Neural cell (in vitro differentiated cells): ENCODE data around the gene ETV6. TPM values are rescaled to one million over a fixed set of nuclear protein-coding genes. Genes with fewer than 3 reads are reported as not detected.
A peak's percentile ranks its signal among the peaks of the same experiment; 100 is the strongest.

ENCODE experiments used
- H2AFZ ChIP-seq: fragments of 200-600, 300-800 bp; sonication (generic), shearing (Covaris generic); 2 replicates; pipeline ENCODE4 v1.6.0; 2014; ENCODE audit warnings: low read depth, mild to moderate bottlenecking, antibody characterized with exemption, low read length, moderate library complexity
- H3F3A ChIP-seq: fragments of 200-600 bp; shearing (Covaris generic); 2 replicates; pipeline ENCODE4 v1.6.1; 2016; ENCODE audit warnings: mild to moderate bottlenecking, moderate library complexity, mixed read lengths, antibody characterized with exemption, low read length; ENCODE audit not compliant: insufficient read depth, poor library complexity, severe bottlenecking
- H3K27ac ChIP-seq: fragments of 200-600, 300-800 bp; sonication (generic), shearing (Covaris generic); 2 replicates; pipeline ENCODE4 v1.5.1; 2014; ENCODE audit warnings: mild to moderate bottlenecking, low read length, moderate library complexity
- H3K27me3 ChIP-seq: fragments of 300-800, 200-600 bp; sonication (generic), shearing (Covaris generic); 2 replicates; pipeline ENCODE4 v1.6.0; 2014; ENCODE audit warnings: mild to moderate bottlenecking, low read depth, low read length, moderate library complexity; ENCODE audit not compliant: insufficient read depth
- H3K36me3 ChIP-seq: fragments of 300-800, 200-600 bp; sonication (generic), shearing (Covaris generic); 2 replicates; pipeline ENCODE4 v1.5.1; 2014; ENCODE audit warnings: mild to moderate bottlenecking, antibody characterized with exemption, low read length, moderate library complexity; ENCODE audit not compliant: insufficient read depth
- H3K4me2 ChIP-seq: fragments of 300-800, 200-600 bp; sonication (generic), shearing (Covaris generic); 2 replicates; pipeline ENCODE4 v1.6.0; 2014; ENCODE audit warnings: mild to moderate bottlenecking, low read length
- H3K4me3 ChIP-seq: fragments of 300-800, 200-600 bp; sonication (generic), shearing (Covaris generic); 2 replicates; pipeline ENCODE4 v1.5.1; 2014; ENCODE audit warnings: mild to moderate bottlenecking, low read length, moderate library complexity
- H3K79me2 ChIP-seq: fragments of 200-600 bp; shearing (Covaris generic); replicated peaks from 2 replicates; pipeline ENCODE4 v1.6.0; 2014; ENCODE audit warnings: mild to moderate bottlenecking, low read length, moderate library complexity; ENCODE audit not compliant: insufficient read depth
- H3K9ac ChIP-seq: fragments of 300-800, 200-600 bp; sonication (generic), shearing (Covaris generic); 2 replicates; pipeline ENCODE4 v1.6.1; 2016; ENCODE audit warnings: mild to moderate bottlenecking, low read length, mixed read lengths
- H3K9me2 ChIP-seq: fragments of 200-600 bp; shearing (Covaris generic); 2 replicates; pipeline ENCODE4 v1.6.1; 2016; ENCODE audit warnings: mild to moderate bottlenecking, low read length, mixed read lengths; ENCODE audit not compliant: insufficient read depth
- H3K9me3 ChIP-seq: fragments of 200-600, 300-800 bp; sonication (generic), shearing (Covaris generic); 2 replicates; pipeline ENCODE4 v1.6.1; 2016; ENCODE audit warnings: mild to moderate bottlenecking, mixed run types, low read length, moderate library complexity, mixed read lengths
- H4K20me1 ChIP-seq: fragments of 200-600 bp; shearing (Covaris generic); 2 replicates; pipeline ENCODE4 v1.6.1; 2016; ENCODE audit warnings: mild to moderate bottlenecking, mixed run types; ENCODE audit not compliant: insufficient read depth
- EP300 ChIP-seq: fragments of 450-650 bp; conservative IDR thresholded peaks from 2 replicates; pipeline ENCODE4 v1.6.1; 2014; ENCODE audit warnings: antibody characterized with exemption, mild to moderate bottlenecking, moderate library complexity; ENCODE audit not compliant: poor library complexity, severe bottlenecking
- EZH2 ChIP-seq: fragments of 200-600, 300-800 bp; shearing (Covaris generic), sonication (generic); IDR thresholded peaks from 2 replicates; pipeline ENCODE4 v1.6.1; 2014; ENCODE audit warnings: antibody characterized with exemption, low read length, borderline replicate concordance, mild to moderate bottlenecking; ENCODE audit not compliant: insufficient read depth, poor library complexity, severe bottlenecking
- MXI1 ChIP-seq: fragments of 450-650 bp; conservative IDR thresholded peaks from 2 replicates; pipeline ENCODE4 v1.6.1; 2014; ENCODE audit warnings: antibody characterized with exemption, mild to moderate bottlenecking; ENCODE audit not compliant: poor library complexity, severe bottlenecking
- POLR2AphosphoS5 ChIP-seq: IDR thresholded peaks from 2 replicates; pipeline ENCODE4 v1.6.1; 2012
- RAD21 ChIP-seq: fragments of 450-650 bp; conservative IDR thresholded peaks from 2 replicates; pipeline ENCODE4 v1.6.1; 2014; ENCODE audit warnings: antibody characterized with exemption, mild to moderate bottlenecking, moderate library complexity
- SMC3 ChIP-seq: fragments of 450-650 bp; conservative IDR thresholded peaks from 2 replicates; pipeline ENCODE4 v1.6.1; 2014; ENCODE audit warnings: antibody characterized with exemption, mild to moderate bottlenecking, moderate library complexity; ENCODE audit not compliant: poor library complexity
- TAF1 ChIP-seq: IDR thresholded peaks from 2 replicates; pipeline ENCODE4 v1.6.1; 2012; ENCODE audit warnings: low read depth
- polyA plus RNA-seq: library from polyadenylated mRNA; depleted of rRNA; stranded (reverse); fragments of >200 nt; gene quantifications from 2 replicates; pipeline ENCODE4 v1.2.3, GENCODE V29; 2014
- TF ChIP-seq, protein P1 (sequence below): fragments of 450-650 bp; IDR thresholded peaks from 2 replicates; pipeline ENCODE4 v1.5.1; 2014; ENCODE audit warnings: antibody characterized with exemption, mild to moderate bottlenecking, moderate library complexity; ENCODE audit not compliant: poor library complexity, severe bottlenecking
- TF ChIP-seq, protein P2 (sequence below): IDR thresholded peaks from 2 replicates; pipeline ENCODE4 v1.6.1; 2012; ENCODE audit warnings: borderline replicate concordance

ETV6 gene
- polyA plus RNA-seq, 1 donor from 2014 or later = 1.6 TPM

DNA sequence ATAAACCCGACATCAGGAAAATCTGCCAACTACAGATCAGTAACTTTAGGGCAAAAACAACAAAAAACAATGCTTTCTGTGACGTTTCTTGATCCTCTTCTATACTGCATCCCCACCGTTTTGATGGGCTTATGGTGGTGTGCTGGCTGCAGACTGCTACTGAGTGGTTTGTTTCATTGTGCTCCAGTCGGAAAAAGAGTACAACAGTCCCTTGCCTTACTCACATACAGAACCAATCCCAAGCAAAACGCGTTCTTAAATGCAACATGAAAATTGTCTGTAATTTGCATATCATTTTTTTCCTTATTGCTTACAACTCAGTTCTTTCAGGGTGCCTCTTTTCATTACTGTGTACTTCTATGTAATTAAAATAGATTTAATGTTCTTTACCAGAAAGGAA lies 2.3 kb downstream of the ETV6 start:
- no peak overlapping the region for H2AFZ ChIP-seq
- H3K27ac ChIP-seq = no peak overlapping the region
- H3F3A ChIP-seq = no peaks in the 10 kb centered on the region
- H3K9me3 ChIP-seq = no peaks in the 10 kb centered on the region
- H3K36me3 ChIP-seq = no peaks in the 10 kb centered on the region
- no peaks in the 10 kb centered on the region for H3K27me3 ChIP-seq
- H3K4me2 ChIP-seq = peak overlapping the region; percentile 77
- peak overlapping the region; percentile 86 for H3K4me3 ChIP-seq
- H4K20me1 ChIP-seq = no peaks in the 10 kb centered on the region
- no peak for TF ChIP-seq RAD21
- no peak for TF ChIP-seq EP300
- no peak for TF ChIP-seq EZH2
- no peak for TF ChIP-seq MXI1
- TF ChIP-seq, protein P1, sequence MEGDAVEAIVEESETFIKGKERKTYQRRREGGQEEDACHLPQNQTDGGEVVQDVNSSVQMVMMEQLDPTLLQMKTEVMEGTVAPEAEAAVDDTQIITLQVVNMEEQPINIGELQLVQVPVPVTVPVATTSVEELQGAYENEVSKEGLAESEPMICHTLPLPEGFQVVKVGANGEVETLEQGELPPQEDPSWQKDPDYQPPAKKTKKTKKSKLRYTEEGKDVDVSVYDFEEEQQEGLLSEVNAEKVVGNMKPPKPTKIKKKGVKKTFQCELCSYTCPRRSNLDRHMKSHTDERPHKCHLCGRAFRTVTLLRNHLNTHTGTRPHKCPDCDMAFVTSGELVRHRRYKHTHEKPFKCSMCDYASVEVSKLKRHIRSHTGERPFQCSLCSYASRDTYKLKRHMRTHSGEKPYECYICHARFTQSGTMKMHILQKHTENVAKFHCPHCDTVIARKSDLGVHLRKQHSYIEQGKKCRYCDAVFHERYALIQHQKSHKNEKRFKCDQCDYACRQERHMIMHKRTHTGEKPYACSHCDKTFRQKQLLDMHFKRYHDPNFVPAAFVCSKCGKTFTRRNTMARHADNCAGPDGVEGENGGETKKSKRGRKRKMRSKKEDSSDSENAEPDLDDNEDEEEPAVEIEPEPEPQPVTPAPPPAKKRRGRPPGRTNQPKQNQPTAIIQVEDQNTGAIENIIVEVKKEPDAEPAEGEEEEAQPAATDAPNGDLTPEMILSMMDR = no peak
- no peak for TF ChIP-seq TAF1
- peaks cover 19% of the 10 kb centered on the region for H3K79me2 ChIP-seq
- H3K9ac ChIP-seq = no peak overlapping the region
- no peaks in the 10 kb centered on the region for H3K9me2 ChIP-seq

DNA sequence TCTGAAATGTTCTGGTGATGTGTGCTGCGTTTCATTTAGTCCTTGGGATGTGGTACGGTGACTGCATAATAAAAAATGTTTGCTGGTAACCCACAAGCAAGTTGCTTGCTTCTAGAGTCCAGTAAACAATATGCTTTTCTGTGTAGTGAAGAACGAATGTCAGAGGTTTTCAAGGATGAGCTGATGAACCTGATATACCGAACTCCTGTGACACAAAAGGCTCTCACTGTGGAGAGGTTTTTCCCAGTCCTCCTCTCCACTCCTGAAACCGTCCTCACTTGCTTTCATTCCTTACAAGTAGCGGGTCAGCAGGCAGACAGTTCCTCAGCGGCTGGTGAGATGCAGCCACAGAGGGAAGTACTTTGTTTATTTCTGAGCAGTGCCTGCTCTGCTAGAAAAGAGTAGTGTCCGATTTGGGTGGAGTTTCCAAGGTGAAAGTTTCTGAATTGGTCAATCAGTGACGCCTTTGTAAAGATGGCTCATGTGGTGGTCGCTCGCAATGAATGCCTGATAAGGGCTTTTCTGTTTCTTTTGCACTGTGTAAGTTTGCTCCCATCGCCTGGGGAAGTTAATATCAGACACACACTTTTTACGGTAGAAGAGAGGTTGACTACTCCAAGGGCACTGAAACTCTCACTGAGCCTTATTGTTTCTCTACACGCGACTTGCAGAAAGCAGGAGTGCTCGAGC lies 3.0 kb downstream of the ETV6 start:
- peak overlapping the region; percentile 77 for H3K4me2 ChIP-seq
- no peak overlapping the region for H3K27ac ChIP-seq
- no peaks in the 10 kb centered on the region for H4K20me1 ChIP-seq
- no peaks in the 10 kb centered on the region for H3F3A ChIP-seq
- peaks cover 19% of the 10 kb centered on the region for H3K79me2 ChIP-seq
- no peak overlapping the region for H3K9ac ChIP-seq
- no peaks in the 10 kb centered on the region for H3K27me3 ChIP-seq
- no peaks in the 10 kb centered on the region for H3K9me3 ChIP-seq
- peak overlapping the region; percentile 86 for H3K4me3 ChIP-seq
- TF ChIP-seq, protein P2, sequence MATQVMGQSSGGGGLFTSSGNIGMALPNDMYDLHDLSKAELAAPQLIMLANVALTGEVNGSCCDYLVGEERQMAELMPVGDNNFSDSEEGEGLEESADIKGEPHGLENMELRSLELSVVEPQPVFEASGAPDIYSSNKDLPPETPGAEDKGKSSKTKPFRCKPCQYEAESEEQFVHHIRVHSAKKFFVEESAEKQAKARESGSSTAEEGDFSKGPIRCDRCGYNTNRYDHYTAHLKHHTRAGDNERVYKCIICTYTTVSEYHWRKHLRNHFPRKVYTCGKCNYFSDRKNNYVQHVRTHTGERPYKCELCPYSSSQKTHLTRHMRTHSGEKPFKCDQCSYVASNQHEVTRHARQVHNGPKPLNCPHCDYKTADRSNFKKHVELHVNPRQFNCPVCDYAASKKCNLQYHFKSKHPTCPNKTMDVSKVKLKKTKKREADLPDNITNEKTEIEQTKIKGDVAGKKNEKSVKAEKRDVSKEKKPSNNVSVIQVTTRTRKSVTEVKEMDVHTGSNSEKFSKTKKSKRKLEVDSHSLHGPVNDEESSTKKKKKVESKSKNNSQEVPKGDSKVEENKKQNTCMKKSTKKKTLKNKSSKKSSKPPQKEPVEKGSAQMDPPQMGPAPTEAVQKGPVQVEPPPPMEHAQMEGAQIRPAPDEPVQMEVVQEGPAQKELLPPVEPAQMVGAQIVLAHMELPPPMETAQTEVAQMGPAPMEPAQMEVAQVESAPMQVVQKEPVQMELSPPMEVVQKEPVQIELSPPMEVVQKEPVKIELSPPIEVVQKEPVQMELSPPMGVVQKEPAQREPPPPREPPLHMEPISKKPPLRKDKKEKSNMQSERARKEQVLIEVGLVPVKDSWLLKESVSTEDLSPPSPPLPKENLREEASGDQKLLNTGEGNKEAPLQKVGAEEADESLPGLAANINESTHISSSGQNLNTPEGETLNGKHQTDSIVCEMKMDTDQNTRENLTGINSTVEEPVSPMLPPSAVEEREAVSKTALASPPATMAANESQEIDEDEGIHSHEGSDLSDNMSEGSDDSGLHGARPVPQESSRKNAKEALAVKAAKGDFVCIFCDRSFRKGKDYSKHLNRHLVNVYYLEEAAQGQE = no peak
- no peak for TF ChIP-seq RAD21
- no peak for TF ChIP-seq EZH2
- TF ChIP-seq, protein P1 = no peak
- no peak for TF ChIP-seq EP300
- no peak for TF ChIP-seq SMC3
- TF ChIP-seq POLR2AphosphoS5 = no peak
- TF ChIP-seq MXI1 = no peak
- TF ChIP-seq TAF1 = no peak
- H2AFZ ChIP-seq = no peak overlapping the region
- no peaks in the 10 kb centered on the region for H3K36me3 ChIP-seq
- no peaks in the 10 kb centered on the region for H3K9me2 ChIP-seq
